Left cardiac atrium (tissue), 4 donors: ENCODE measurements around the gene CXCR4. TPM values are rescaled to one million over a fixed set of nuclear protein-coding genes. Genes with fewer than 3 reads are reported as not detected.

ENCODE experiments used
- ATAC-seq, 2 donors: fragments of 200-7000 bp; cut with Tn5 transposase; one replicate each; pipeline ENCODE4 v1.9.1; 2020; ENCODE audit warnings: mild to moderate bottlenecking in 2 of 2, moderate library complexity in 2 of 2
- DNase-seq: peaks from one replicate; pipeline ENCODE4 v3.0.0-alpha.2; 2020
- intact Hi-C, 2 donors: fragments of 100-400 bp; cut with DNase I; formaldehyde crosslinking; loops; one replicate each; pipeline versions ENCODE4 v1.14.1 to v1.15.1; 2022 to 2023
- long read RNA-seq: library from polyadenylated mRNA; unstranded; transcript quantifications from one replicate; pipeline ENCODE4 v2.0.0, GENCODE V29; 2021
- total RNA-seq, 2 donors: library from RNA; stranded (reverse); fragmentation: NEBNext Ultra II Directional; extraction: Animal tissue kit (Norgen Biotek cat#: 25700); gene quantifications; one replicate each; pipeline ENCODE4 v1.2.1, GENCODE V29; 2021
- donor health status: DM: no; HTN: yes; CAD: no.
- donor health status: DM: no; HTN: yes; CAD: no; lungs with severe emphysema.
- donor health status: DM: yes; HTN: yes; CAD: no.
- donor health status: Dilated cardiomyopathy.

Gene CXCR4
- total RNA-seq, result 1 to 10 TPM; 4.4 to 7.7 TPM
- long read RNA-seq, result 0 reads

- intact Hi-C loops, result no loop called here
- ATAC-seq, result peak; percentile 64 to 67
Observed at GRCh38 chr2:136117909-136118818, at the start of gene CXCR4. CXCR4 (minus strand) TSS chr2:136118149; CDS start chr2:136118060, 89 bp downstream.

GRCh38 chr2:136164280-136164776, 46.4 kb upstream of the CXCR4 start:
- intact Hi-C loops, result no loop called here
- DNase-seq (no peak), ATAC-seq (no peak)

More at GRCh38 chr2:136117909-136118818, at the start of gene CXCR4:
- DNase-seq, result peak; percentile 75

- intact Hi-C loops, result no loop called here
- ATAC-seq, result no peak
- no peak for DNase-seq
Observed at GRCh38 chr2:136162438-136162837, 44.5 kb upstream of the CXCR4 start.

- DNase-seq (no peak), ATAC-seq (no peak)
- intact Hi-C loops, result no loop called here
Observed at GRCh38 chr2:136156411-136156810, 38.5 kb upstream of the CXCR4 start.

- DNase-seq (no peak), ATAC-seq (no peak)
- intact Hi-C loops, result no loop called here
Observed at GRCh38 chr2:136154384-136154783, 36.4 kb upstream of the CXCR4 start.

- intact Hi-C loops, result no loop called here
- no peak for DNase-seq
- no peak for ATAC-seq
Observed at GRCh38 chr2:136151021-136151971, 33.3 kb upstream of the CXCR4 start.

- no peak for ATAC-seq
- no peak for DNase-seq
- intact Hi-C loops, result no loop called here
Observed at GRCh38 chr2:136149011-136149410, 31.1 kb upstream of the CXCR4 start.

- intact Hi-C loops, result no loop called here
- ATAC-seq (no peak), DNase-seq (no peak)
Observed at GRCh38 chr2:136146564-136146963, 28.6 kb upstream of the CXCR4 start.

GRCh38 chr2:136143603-136144451, 25.9 kb upstream of the CXCR4 start:
- intact Hi-C loops, result no loop called here
- ATAC-seq, result no peak
- DNase-seq, result no peak

GRCh38 chr2:136141510-136142149, 23.7 kb upstream of the CXCR4 start:
- DNase-seq (no peak), ATAC-seq (no peak)
- intact Hi-C loops, result no loop called here

GRCh38 chr2:136139631-136140030, 21.7 kb upstream of the CXCR4 start:
- no peak for ATAC-seq

GRCh38 chr2:136137982-136138381, 20.0 kb upstream of the CXCR4 start:
- ATAC-seq, result no peak
- DNase-seq, result no peak
- intact Hi-C loops, result no loop called here

More at GRCh38 chr2:136139631-136140030, 21.7 kb upstream of the CXCR4 start:
- intact Hi-C loops, result no loop called here
- no peak for DNase-seq

- intact Hi-C loops, result no loop called here
- DNase-seq (no peak), ATAC-seq (peak in 1 of 2 donors; percentile 13)
Observed at GRCh38 chr2:136136931-136137330, 19.0 kb upstream of the CXCR4 start.

- DNase-seq, result no peak
- intact Hi-C loops, result no loop called here
- peak; percentile 48 to 62 for ATAC-seq
Observed at GRCh38 chr2:136135921-136136906, 18.3 kb upstream of the CXCR4 start.

GRCh38 chr2:136135462-136135861, 17.5 kb upstream of the CXCR4 start:
- intact Hi-C loops, result no loop called here
- DNase-seq (no peak), ATAC-seq (no peak)

- ATAC-seq, result no peak
- DNase-seq, result no peak
- intact Hi-C loops, result no loop called here
Observed at GRCh38 chr2:136134126-136134525, 16.2 kb upstream of the CXCR4 start.

- DNase-seq, result no peak
- intact Hi-C loops, result no loop called here
- no peak for ATAC-seq
Observed at GRCh38 chr2:136133586-136133985, 15.6 kb upstream of the CXCR4 start.
